Erythroblast (primary cell): ENCODE data around the gene ERCC2.

ENCODE experiments used
- GATA1 ChIP-seq: IDR thresholded peaks from 2 replicates; pipeline ENCODE4 v1.6.1; 2011; ENCODE audit warnings: low read depth, mild to moderate bottlenecking, control low read depth, low read length, moderate library complexity
- POLR2A ChIP-seq: IDR thresholded peaks from 2 replicates; pipeline ENCODE4 v1.6.1; 2011; ENCODE audit warnings: mild to moderate bottlenecking, low read length

GRCh38 chr19:45322311-45322710, 48.1 kb downstream of the ERCC2 start:
- no peak for TF ChIP-seq POLR2A
- TF ChIP-seq GATA1: no peak
